T-helper 2 cell (primary cell): ENCODE data around the gene NEO1.

Source experiments
- DNase-seq, 5 experiments: peaks; one replicate each; pipeline versions ENCODE4 v3.0.0 to v3.0.0-alpha.2; 2012 to 2022
- total RNA-seq, 2 donors: gene quantifications; one replicate each; lab custom pipeline; 2026; lab: John Stamatoyannopoulos, UW

Gene NEO1, protein sequence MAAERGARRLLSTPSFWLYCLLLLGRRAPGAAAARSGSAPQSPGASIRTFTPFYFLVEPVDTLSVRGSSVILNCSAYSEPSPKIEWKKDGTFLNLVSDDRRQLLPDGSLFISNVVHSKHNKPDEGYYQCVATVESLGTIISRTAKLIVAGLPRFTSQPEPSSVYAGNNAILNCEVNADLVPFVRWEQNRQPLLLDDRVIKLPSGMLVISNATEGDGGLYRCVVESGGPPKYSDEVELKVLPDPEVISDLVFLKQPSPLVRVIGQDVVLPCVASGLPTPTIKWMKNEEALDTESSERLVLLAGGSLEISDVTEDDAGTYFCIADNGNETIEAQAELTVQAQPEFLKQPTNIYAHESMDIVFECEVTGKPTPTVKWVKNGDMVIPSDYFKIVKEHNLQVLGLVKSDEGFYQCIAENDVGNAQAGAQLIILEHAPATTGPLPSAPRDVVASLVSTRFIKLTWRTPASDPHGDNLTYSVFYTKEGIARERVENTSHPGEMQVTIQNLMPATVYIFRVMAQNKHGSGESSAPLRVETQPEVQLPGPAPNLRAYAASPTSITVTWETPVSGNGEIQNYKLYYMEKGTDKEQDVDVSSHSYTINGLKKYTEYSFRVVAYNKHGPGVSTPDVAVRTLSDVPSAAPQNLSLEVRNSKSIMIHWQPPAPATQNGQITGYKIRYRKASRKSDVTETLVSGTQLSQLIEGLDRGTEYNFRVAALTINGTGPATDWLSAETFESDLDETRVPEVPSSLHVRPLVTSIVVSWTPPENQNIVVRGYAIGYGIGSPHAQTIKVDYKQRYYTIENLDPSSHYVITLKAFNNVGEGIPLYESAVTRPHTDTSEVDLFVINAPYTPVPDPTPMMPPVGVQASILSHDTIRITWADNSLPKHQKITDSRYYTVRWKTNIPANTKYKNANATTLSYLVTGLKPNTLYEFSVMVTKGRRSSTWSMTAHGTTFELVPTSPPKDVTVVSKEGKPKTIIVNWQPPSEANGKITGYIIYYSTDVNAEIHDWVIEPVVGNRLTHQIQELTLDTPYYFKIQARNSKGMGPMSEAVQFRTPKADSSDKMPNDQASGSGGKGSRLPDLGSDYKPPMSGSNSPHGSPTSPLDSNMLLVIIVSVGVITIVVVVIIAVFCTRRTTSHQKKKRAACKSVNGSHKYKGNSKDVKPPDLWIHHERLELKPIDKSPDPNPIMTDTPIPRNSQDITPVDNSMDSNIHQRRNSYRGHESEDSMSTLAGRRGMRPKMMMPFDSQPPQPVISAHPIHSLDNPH (N-terminal part only)
- 7.5 to 10.7 reads per million in 2 donors for total RNA-seq

DNA sequence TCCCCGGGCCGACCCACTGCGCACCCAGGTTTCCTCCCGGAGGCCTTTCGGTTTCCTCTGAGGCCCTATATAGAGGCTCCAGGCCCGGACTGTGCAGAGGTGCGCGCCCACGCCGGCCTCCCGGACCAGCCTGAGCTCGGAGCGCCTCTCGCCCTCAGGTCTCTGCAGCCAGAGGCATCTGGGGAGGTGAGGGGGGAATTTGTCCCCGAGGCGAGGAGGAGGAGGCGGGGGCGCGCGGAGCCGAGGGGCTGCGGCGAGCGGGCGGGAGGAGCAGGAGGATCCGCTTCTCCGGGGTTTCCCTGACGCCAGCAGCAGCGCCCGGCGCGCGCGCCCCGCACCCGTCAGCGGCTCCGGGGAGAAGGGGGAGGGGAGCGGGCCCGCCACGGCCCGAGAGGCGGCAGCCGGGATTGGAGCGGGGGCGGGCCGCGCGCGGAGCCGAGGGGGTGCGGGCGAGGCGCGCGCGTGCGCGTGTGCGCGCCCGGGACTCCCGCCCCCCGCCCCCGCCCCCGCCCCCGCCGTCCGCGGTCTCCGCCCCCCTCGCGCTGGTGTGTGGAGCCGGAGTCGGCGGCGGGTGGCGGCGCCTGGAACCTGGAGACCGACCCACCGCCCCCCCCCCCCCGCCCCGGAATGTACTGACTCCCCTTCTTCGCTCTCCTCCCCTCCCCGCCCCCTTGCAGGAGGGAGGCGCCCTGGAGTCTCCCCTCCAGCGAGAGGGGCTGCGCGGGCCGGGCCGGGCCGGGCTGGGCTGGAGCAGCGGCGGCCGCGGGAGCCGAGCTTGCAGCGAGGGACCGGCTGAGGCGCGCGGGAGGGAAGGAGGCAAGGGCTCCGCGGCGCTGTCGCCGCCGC is at the start of gene NEO1:
Gene NEO1, plus strand, starts transcription at position 657 of the 846 bp plus-strand sequence. CDS start 213 bp downstream, outside the sequence.
- peak; percentile 59 to 85 (median 76) for DNase-seq

DNA sequence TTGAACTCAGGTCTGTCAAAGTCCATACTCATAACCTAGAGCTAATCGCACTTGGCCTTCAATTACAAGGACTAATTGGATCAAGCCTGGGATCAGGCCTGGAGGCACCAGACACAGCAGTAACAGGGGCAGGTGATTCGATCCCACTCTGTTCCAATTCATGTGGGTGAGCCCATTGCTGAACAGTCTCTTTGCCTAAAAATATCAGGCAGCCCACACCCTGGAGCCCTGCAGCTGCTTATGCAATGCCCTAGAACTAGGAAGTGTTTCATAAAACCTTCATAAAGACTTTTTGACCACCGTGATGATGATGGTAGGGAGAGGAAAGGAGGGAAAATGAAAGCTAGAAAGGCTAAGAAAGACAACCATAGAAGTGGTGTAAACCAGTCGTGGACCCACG is 47.8 kb upstream of the NEO1 start:
- DNase-seq = no peak

DNA sequence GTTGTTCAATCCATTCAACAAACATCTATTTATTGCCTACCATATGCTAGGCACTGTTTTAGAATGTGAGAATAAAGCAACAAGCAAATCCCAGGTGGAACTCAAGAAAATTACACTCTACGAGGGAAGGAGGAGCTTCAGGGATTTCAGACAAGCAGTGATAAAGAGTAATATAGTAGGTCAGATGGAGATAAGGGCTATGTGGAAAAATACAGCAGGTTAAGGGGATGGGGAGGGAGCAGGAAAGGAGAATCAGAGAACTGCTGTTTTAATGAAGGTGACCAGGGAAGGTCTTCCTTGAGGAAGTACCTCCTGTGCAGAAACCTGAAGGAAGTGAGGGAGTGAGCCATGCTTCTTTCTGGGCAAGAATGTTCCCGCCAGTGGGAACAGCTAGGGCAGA is 47.2 kb upstream of the NEO1 start:
- DNase-seq = no peak

- DNase-seq = no peak
Measured at GRCh38 chr15:73005446-73005845, 46.8 kb upstream of the NEO1 start.

- no peak for DNase-seq
Measured at GRCh38 chr15:73006523-73006922, 45.7 kb upstream of the NEO1 start.

DNA sequence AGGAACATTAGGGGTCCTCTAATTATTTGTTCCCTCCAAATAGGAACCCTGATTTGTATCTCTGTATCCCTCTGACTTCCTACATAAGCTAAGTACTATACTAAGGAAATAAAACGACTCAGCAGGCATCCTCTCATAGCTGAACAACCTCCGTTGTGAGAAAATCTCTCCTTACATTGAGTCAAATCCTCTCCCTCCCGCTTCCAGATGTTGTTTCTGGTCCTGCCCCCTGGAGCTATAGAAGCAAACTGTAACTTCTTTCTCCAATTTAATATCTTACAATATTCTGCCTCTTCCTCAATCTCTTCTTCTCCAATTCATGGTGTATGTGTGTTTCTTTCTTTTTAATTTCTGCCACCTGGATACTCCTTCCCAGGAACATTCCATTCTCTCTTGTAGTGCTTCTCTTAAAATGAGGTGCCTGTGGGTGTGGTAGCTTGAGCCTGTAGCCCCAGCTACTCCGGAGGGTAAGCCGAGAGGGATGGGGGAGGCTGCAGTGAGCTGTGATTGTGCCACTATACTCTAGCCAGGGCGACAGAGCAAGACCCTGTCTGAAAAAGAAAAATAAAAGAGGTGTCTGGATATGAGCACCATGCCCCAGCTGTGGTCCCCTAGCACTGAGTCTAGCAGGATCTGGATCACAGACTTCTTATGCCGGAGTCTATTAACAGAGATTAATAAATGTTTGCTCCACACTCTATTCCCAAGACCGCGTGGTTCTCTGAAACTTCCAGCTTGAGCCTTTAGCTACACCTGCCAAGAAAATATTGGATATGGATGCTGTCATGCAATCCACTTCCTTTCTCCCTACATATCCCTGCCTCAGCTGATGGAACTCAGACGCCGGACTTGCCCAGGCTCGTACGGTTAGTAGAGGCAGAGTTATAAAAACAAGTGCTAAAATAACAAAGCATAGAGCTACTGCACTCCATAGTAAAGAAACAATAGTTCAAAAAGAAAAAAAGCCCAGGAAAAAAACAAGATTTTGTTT is 42.9 kb upstream of the NEO1 start:
- no peak for DNase-seq

- no peak for DNase-seq
Measured at GRCh38 chr15:73010154-73011152, 41.8 kb upstream of the NEO1 start.

DNA sequence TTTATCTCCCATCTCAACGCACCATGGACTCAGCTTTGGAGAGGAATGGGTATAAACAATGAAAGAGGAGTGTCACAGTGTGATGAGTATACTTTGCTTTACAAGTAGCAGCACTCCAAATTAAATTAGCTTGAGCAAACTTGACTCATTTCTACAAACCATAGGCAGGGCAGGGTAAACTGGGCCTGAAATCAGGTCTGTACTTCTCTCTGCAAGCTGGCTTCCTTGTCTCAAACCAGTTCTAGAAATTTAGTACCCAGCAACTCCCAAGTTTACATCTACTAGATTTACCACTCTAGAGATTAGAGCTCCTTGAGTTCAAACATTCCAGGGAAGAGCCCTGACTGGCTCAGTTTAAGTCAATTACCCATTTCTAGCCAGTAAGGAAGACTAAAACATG is 37.4 kb upstream of the NEO1 start:
- DNase-seq = no peak

DNA sequence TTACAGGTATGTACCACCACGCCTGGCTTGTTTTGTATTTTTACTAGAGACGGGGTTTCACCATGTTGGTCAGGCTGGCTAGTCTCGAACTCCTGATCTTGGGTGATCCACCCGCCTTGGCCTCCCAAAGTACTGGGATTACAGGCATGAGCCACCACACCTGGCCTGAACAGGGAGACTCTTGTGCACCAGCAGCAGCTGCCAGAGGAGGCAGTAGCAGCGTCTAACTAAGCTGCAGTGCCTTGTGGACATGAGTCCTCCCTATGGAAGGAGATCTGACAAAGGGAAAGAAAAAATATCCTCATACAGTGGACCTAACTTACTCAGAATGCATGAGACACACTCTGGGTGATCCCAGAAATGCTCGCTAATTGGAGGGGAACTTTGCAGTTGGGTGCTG is 36.8 kb upstream of the NEO1 start:
- no peak for DNase-seq

DNA sequence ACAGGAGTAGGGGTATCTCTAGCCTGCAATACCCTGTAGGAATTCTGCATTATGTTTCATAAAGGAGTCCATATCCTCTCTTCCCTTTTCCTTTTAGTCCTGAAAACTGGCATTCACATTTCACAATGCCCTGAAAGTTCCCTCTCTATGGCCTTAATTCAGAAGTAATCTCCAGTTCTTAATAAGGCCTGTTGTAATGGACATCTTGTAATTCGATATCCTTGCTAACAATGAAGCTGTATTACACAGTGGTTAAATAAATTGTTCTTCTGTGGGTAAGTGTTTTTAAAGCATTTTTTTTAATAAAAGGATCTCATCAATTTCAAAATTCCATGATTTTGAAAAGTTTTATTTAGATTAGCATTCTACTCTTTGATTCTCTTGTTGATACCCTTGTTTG is 34.3 kb upstream of the NEO1 start:
- DNase-seq = no peak

DNA sequence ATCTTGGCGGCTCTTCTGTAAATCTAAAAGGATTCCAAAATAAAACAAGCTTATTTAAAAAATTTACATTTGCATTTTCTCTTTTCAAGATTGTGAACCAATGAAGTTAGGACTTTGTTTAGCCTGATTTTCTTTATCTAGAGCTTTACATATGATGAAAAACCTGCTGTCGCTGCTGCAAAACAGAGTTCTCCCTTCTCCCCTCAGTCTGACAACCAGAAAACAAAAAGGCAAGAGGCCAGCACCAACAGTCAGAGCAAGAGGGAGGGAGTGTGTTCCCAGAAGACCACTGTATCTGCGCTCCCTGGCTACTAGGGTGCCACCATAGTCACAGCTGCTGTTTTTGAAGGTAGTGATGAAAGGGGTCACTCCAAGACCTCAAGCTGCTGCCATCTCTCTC is 33.1 kb upstream of the NEO1 start:
- DNase-seq = no peak

DNA sequence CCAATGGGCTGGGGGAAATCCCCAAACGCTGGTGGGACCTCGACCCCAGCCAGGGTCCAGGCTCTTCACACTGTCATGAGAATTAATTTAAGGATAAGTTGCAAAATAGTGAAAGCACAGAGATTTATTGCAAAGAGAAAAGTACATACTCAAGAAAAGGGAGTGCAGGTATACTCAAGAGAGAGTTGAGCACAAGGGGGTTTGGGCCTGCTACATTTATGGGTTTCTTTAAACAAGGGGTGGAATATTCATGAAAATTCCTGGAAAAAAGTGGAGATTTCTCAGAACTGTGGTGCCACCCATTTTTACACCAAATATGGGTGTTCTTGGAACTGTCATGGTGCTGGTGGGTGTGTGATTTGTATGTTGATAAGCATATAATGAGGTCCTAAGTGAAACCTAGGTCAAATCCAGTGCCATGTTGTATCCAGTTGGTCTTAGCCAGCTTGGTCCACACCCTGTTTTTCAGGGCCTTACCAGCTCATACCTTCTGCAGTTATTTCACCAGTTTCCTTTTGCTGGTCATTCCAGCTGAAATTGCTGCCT is 32.6 kb upstream of the NEO1 start:
- DNase-seq = no peak

GRCh38 chr15:73021139-73021621 is 31.1 kb upstream of the NEO1 start:
- no peak for DNase-seq

DNA sequence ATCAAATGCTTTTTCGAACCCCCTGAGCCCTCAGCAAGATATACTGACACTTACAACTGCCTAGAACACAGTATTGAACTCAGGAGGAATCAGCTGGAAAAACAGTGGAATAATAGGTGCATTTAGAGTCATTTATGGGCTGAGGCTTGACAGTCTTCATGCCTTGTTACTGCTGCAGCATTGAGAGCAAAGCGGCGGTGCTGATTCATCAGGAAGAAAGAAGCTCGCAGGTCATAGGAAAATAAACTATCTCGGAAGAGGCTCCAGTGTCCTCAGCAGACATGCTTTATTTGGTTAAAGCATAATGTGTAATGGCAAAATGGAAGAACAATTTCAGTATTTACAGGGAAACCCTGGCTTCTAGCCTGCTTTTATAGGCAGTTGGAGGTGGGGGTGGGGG is 30.1 kb upstream of the NEO1 start:
- DNase-seq = no peak

DNA sequence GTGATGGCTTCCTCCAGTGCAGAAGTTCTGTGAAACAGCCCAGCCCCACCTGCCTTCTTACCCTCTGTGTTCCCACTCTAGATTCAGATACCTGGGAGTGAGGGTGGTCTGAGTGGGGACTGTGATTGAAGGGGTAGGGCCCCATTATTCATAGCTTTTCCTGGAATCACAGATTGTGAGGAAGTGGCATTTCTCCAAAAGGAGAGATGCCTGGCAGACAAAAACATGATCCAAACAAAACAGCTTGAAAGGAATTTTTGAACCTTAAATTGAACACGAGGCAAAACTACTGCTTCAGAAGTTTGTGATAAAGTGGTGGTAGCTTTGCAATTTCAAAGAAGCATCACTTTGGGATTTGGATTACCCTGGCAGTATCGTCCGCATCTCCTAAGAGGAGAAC is 29.2 kb upstream of the NEO1 start:
- no peak for DNase-seq

- DNase-seq = no peak
Measured at GRCh38 chr15:73024168-73024567, 28.1 kb upstream of the NEO1 start.

DNA sequence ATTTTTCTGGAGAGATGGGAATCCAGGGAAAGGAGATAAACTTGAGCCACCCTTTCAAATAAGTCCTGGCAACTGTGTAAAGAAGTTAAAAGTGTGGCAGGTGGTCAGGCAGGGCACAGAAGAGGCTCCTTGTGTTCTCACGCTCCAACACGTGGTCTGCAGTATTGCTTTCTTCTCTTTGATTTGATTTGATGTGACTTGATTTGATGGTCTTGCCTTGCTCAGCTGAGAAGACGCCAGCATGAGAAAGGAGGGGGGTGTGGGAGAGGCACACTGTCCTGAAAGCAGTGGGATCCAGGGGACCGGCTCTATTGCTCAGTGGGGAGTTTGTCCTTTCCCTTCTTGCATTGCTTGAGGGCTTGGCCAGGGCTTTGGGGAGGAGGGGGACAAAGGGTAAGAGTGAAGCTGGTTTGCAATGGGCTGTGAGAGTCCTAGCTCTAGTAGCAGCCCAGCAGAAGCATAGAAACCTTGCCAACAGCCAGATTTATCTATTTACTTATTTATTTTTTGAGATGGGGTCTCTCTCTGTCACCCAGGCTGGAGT is 25.7 kb upstream of the NEO1 start:
- no peak for DNase-seq

DNA sequence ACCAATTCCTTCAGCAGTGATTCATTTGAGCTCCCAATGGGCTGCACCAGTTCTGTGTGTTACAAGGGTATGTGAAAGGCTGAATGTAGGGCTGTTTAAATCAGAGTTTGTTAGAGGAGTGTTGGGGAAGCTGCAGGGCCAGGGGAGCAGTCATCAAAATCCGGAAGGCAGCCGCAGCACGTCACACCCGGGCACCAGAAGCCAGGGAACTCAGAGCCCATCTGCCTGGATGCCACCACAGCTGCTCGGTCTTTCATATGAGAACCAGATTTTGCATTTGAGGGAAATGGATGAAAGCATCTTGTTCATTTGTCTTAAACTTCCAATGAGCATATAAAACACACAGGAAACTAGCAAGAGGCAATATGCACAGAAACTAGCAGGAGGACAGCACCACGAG is 24.2 kb upstream of the NEO1 start:
- no peak for DNase-seq
